Measurements from ENCODE around the gene ODC1. TPM values are rescaled to one million over a fixed set of nuclear protein-coding genes. Genes with fewer than 3 reads are reported as not detected.

Gene ODC1
- total RNA-seq, 1 experiment from 2014 or later: 277 TPM

DNA sequence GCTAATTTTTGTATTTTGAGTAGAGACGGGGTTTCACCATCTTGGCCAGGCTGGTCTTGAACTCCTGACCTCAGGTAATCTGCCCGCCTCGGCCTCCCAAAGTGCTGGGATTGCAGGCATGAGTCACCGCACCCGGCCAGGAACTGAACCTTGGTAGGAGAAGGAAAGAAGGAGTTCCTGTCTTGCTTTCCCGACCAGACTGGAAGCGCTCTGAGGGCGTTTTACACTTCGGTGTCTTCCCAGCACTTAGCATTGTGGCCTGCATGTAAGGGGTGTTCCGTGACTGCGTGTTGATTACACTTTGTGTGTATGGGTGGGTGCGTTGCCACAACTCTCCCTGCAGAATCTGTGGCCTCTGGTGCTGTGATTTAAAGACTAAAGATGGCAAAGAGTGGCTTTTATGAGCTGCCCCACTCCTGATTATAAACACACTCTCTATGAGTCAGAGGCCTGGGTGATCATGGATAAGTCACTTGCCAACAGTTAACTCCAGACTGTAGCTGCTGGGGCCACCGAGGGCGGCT is 46.0 kb downstream of the ODC1 start:
- TF ChIP-seq, protein P1, sequence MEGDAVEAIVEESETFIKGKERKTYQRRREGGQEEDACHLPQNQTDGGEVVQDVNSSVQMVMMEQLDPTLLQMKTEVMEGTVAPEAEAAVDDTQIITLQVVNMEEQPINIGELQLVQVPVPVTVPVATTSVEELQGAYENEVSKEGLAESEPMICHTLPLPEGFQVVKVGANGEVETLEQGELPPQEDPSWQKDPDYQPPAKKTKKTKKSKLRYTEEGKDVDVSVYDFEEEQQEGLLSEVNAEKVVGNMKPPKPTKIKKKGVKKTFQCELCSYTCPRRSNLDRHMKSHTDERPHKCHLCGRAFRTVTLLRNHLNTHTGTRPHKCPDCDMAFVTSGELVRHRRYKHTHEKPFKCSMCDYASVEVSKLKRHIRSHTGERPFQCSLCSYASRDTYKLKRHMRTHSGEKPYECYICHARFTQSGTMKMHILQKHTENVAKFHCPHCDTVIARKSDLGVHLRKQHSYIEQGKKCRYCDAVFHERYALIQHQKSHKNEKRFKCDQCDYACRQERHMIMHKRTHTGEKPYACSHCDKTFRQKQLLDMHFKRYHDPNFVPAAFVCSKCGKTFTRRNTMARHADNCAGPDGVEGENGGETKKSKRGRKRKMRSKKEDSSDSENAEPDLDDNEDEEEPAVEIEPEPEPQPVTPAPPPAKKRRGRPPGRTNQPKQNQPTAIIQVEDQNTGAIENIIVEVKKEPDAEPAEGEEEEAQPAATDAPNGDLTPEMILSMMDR (IDR thresholded peaks at IDR 0.05; ENCODE audit: insufficient read depth in 1 of 2, low read depth in 1 of 2, low read length in 1 of 2, severe bottlenecking in 1 of 2, unreplicated experiment in 1 of 2): no peak
- no peak overlapping the region for H3K4me3 ChIP-seq (ENCODE audit: low read depth, low read length)
- POLR2A ChIA-PET: no interaction called here
- BruUV-seq (replicated peaks): no TSS peak
- peaks cover 16% of the 10 kb centered on the region; the same call in 1 of the 2 replicates for H3K4me1 ChIP-seq
- Mint-ChIP-seq H3K27ac (ENCODE audit: unreplicated experiment) (no peak overlapping the region), H3K9me3 (ENCODE audit: unreplicated experiment) (no peaks in the 10 kb centered on the region), H3K27me3 (ENCODE audit: insufficient read depth, unreplicated experiment) (no peaks in the 10 kb centered on the region), H3K36me3 (ENCODE audit: insufficient read depth, unreplicated experiment) (peaks cover 48% of the 10 kb centered on the region), H3K4me3 (ENCODE audit: unreplicated experiment) (no peak overlapping the region), H3K4me1 (ENCODE audit: low read depth, unreplicated experiment) (peaks cover 8% of the 10 kb centered on the region)
- H3K27me3 ChIP-seq (replicated peaks; ENCODE audit: control insufficient read depth, insufficient read depth, low read length): no peaks in the 10 kb centered on the region
- H3K36me3 ChIP-seq (ENCODE audit: control insufficient read depth, insufficient read depth, low read length): peaks cover 2% of the 10 kb centered on the region; the same call in 1 of the 2 replicates
- intact Hi-C loops (cut with micrococcal nuclease; ENCODE audit: unreplicated experiment): no loop called here
- H3K9me3 ChIP-seq: no peaks in the 10 kb centered on the region
- CTCF ChIA-PET: interaction anchor here (1.1 kb wide), 1 partner anchor 99 kb away, joined by 5 read pairs; the partner anchor contains the start of gene HPCAL1
- no peak for DNase-seq

DNA sequence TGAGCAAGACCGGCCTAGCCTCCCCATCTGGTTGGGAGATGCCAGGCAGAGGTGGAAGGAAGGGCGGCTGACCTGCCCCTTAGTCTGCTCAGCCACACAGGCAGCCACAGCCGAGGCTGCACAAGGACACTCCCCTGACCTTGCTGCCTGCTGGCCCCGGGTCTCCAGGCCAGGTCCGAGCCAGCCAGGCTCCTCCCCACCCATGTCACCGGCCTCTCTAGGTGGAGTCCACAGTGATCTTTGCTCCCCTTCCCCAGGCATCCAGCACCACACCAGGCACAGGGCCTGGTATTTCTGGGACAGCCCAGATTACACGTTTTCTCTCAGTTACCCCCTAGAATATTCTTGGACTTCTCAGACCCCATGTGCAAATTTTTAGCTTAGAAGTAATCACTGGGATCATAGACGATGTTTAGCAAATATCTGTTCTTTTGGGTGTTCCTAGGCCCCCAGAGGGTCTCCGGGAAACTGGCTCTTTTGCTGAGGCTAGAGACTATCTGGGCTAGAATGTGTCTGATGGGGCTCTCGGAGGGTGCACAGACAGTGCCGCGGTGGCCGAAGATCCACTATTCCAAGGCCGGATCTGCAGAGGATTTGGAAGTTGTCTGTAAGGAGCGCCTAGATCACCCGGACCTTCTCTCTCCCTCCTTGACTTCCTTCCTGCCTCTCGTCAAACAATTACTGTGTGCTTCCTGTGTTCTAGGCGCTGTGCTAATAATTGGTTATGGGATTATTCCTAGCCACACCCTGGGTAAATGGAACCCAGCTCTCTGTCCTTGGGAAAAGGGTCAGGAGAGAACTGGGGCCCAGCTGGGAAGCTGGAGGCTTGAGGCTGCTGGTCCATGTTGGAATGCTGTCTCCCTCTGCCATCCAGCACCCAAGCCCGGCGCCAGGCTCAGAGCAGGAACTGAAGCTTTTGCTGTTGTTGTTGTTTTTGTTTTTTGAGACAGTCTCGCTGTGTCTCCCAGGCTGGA is 46.9 kb downstream of the ODC1 start:
- peaks cover 16% of the 10 kb centered on the region; the same call in 1 of the 2 replicates for H3K4me1 ChIP-seq
- TF ChIP-seq, protein P1 (IDR thresholded peaks at IDR 0.05; ENCODE audit: insufficient read depth in 1 of 2, low read depth in 1 of 2, low read length in 1 of 2, severe bottlenecking in 1 of 2, unreplicated experiment in 1 of 2): no peak
- CTCF ChIA-PET: interaction anchor here (1.1 kb wide), 1 partner anchor 98 kb away, joined by 5 read pairs; the partner anchor contains the start of gene HPCAL1

DNA sequence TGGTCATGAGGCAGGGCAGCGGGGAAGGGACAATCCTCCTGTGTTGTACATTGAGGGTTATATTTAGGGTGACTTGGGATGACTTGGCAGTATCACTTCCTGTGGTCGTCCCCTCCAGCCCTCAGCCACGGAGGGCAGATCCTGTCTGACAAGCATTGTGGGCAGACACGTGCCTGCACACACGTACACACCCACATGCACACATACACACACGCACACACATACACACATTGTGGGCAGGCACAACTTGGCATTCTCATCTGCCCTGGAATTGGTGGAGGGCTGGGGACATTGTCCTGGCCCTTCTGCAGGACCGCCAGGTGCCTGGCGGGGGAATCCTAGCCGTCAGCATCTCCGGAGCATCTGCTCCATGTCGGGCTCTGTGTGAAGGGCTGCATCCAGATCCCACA is 47.6 kb downstream of the ODC1 start:
- peaks cover 16% of the 10 kb centered on the region; the same call in 1 of the 2 replicates for H3K4me1 ChIP-seq
- intact Hi-C loops (cut with micrococcal nuclease; ENCODE audit: unreplicated experiment): no loop called here
- POLR2A ChIA-PET: no interaction called here

More for the DNA sequence above, 46.9 kb downstream of the ODC1 start:
- DNase-seq: no peak
- Mint-ChIP-seq H3K27ac (ENCODE audit: unreplicated experiment) (peak overlapping the region; percentile 22), H3K36me3 (ENCODE audit: insufficient read depth, unreplicated experiment) (peaks cover 42% of the 10 kb centered on the region), H3K4me1 (ENCODE audit: low read depth, unreplicated experiment) (peaks cover 8% of the 10 kb centered on the region), H3K9me3 (ENCODE audit: unreplicated experiment) (no peaks in the 10 kb centered on the region), H3K27me3 (ENCODE audit: insufficient read depth, unreplicated experiment) (no peaks in the 10 kb centered on the region), H3K4me3 (ENCODE audit: unreplicated experiment) (no peak overlapping the region)
- BruUV-seq (replicated peaks): no TSS peak
- no peak overlapping the region for H3K4me3 ChIP-seq (ENCODE audit: low read depth, low read length)
- intact Hi-C loops (cut with micrococcal nuclease; ENCODE audit: unreplicated experiment): no loop called here
- no peaks in the 10 kb centered on the region for H3K9me3 ChIP-seq
- H3K36me3 ChIP-seq (ENCODE audit: control insufficient read depth, insufficient read depth, low read length): peaks cover 2% of the 10 kb centered on the region; the same call in 1 of the 2 replicates
- POLR2A ChIA-PET: no interaction called here
- H3K27me3 ChIP-seq (replicated peaks; ENCODE audit: control insufficient read depth, insufficient read depth, low read length): no peaks in the 10 kb centered on the region

More for the DNA sequence above, 47.6 kb downstream of the ODC1 start:
- peaks cover 42% of the 10 kb centered on the region for H3K36me3 Mint-ChIP-seq (ENCODE audit: insufficient read depth, unreplicated experiment)
- H3K4me3 Mint-ChIP-seq (ENCODE audit: unreplicated experiment): no peak overlapping the region
- peak overlapping the region; percentile 22 for H3K27ac Mint-ChIP-seq (ENCODE audit: unreplicated experiment)
- no peaks in the 10 kb centered on the region for H3K27me3 Mint-ChIP-seq (ENCODE audit: insufficient read depth, unreplicated experiment)
- Histone ChIP-seq H3K27me3 (replicated peaks; ENCODE audit: control insufficient read depth, insufficient read depth, low read length) (no peaks in the 10 kb centered on the region), H3K36me3 (ENCODE audit: control insufficient read depth, insufficient read depth, low read length) (peaks cover 2% of the 10 kb centered on the region; the same call in 1 of the 2 replicates), H3K4me3 (ENCODE audit: low read depth, low read length) (no peak overlapping the region), H3K9me3 (no peaks in the 10 kb centered on the region)
- H3K4me1 Mint-ChIP-seq (ENCODE audit: low read depth, unreplicated experiment): peaks cover 8% of the 10 kb centered on the region
- no peaks in the 10 kb centered on the region for H3K9me3 Mint-ChIP-seq (ENCODE audit: unreplicated experiment)
- CTCF ChIA-PET: no interaction called here
- BruUV-seq (replicated peaks): no TSS peak
- DNase-seq: no peak
- TF ChIP-seq, protein P1 (IDR thresholded peaks at IDR 0.05; ENCODE audit: insufficient read depth in 1 of 2, low read depth in 1 of 2, low read length in 1 of 2, severe bottlenecking in 1 of 2, unreplicated experiment in 1 of 2): no peak
